Stimulated activated CD8-positive, alpha-beta memory T cell treated with anti-CD3 and anti-CD28 coated beads, Interleukin-2, amount 100 ng/mL, for 1 hour (primary cell): ENCODE results near the gene ZNF682.
"Not testable (repeated sequence)": the region's sequence is repeated elsewhere in the genome, so short reads cannot be mapped to it uniquely, and the experiment has no call there.

Experiments used
- DNase-seq, 2 donors: peaks; one replicate each; pipeline ENCODE4 v3.0.0-alpha.2; 2020; ENCODE audit warnings: low read depth in 2 of 2

Gene ZNF682

GRCh38 chr19:20039203-20039723, at the start of gene ZNF682:
TSS of gene ZNF682 (minus strand) at chr19:20039505. CDS start at chr19:20039345, 160 bp downstream.
- peak; percentile 82 to 91 for DNase-seq

GRCh38 chr19:20082876-20083275, 43.6 kb upstream of the ZNF682 start:
- DNase-seq, result not testable (repeated sequence)

GRCh38 chr19:20082232-20082833, 43.0 kb upstream of the ZNF682 start:
- not testable (repeated sequence) for DNase-seq

- DNase-seq, result no peak
Observed at GRCh38 chr19:20080656-20081055, 41.4 kb upstream of the ZNF682 start.

GRCh38 chr19:20079476-20079875, 40.2 kb upstream of the ZNF682 start:
- no peak for DNase-seq

- no peak for DNase-seq
Observed at GRCh38 chr19:20078581-20079031, 39.3 kb upstream of the ZNF682 start.

GRCh38 chr19:20077791-20078463, 38.6 kb upstream of the ZNF682 start, which contains the start of gene ZNF90:
TSS of gene ZNF90 (plus strand) at chr19:20078000. CDS start at chr19:20078133, 133 bp downstream.
- peak; percentile 64 to 65 for DNase-seq

- DNase-seq, result no peak
Observed at GRCh38 chr19:20072936-20073335, 33.6 kb upstream of the ZNF682 start.

- no peak for DNase-seq
Observed at GRCh38 chr19:20070691-20071090, 31.4 kb upstream of the ZNF682 start.

GRCh38 chr19:20068559-20068958, 29.3 kb upstream of the ZNF682 start:
- not testable (repeated sequence) for DNase-seq

- DNase-seq, result no peak
Observed at GRCh38 chr19:20067943-20068342, 28.6 kb upstream of the ZNF682 start.

- DNase-seq, result no peak
Observed at GRCh38 chr19:20066861-20067260, 27.6 kb upstream of the ZNF682 start.

GRCh38 chr19:20060282-20060681, 21.0 kb upstream of the ZNF682 start:
- DNase-seq, result no peak

- not testable (repeated sequence) for DNase-seq
Observed at GRCh38 chr19:20058738-20059137, 19.4 kb upstream of the ZNF682 start.

- peak; percentile 29 to 30 for DNase-seq
Observed at GRCh38 chr19:20051841-20052768, 12.8 kb upstream of the ZNF682 start.

GRCh38 chr19:20045742-20046141, 6.4 kb upstream of the ZNF682 start:
- not testable (repeated sequence) for DNase-seq

- DNase-seq, result no peak
Observed at GRCh38 chr19:20044663-20045062, 5.4 kb upstream of the ZNF682 start.

GRCh38 chr19:20038358-20039202, 725 bp downstream of the ZNF682 start:
- DNase-seq, result no peak

- no peak for DNase-seq
Observed at GRCh38 chr19:20035935-20036334, 3.4 kb downstream of the ZNF682 start.

GRCh38 chr19:20028611-20029010, 10.7 kb downstream of the ZNF682 start:
- DNase-seq, result no peak

GRCh38 chr19:20005741-20006140, 33.6 kb downstream of the ZNF682 start:
- DNase-seq, result no peak
